Activated naive CD4-positive, alpha-beta T cell (primary cell): ENCODE results near the gene CABS1.

ENCODE experiments used
- DNase-seq, 4 experiments: peaks; one replicate each; lab custom pipeline; 2025; lab: John Stamatoyannopoulos, UW

Gene CABS1

DNA sequence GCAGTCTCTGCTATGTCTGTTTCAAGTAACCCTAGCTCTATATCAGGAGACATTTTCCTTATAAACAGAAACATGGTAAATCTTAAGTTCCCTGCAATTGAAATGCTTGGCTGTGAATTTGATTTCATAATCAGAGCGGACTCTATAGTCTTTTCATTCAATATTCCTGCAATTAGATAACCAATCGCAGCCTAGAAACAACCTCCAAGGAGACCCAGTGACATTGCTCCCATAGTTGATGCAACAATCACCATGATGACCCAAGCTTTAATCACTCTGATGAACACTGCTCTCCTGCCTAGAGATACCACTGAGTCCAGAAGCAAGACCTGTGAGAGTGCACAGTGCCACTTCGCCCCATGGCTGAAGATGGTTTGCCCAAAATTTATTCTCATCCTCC is at the start of gene CABS1:
Gene CABS1, plus strand, starts transcription at position 301 of the 400 bp plus-strand sequence. Its CDS starts 59 bp downstream, at position 360.
- no peak for DNase-seq

GRCh38 chr4:70288651-70289050 is 46.1 kb upstream of the CABS1 start:
- no peak for DNase-seq

GRCh38 chr4:70291341-70291740 is 43.4 kb upstream of the CABS1 start:
- no peak for DNase-seq

DNA sequence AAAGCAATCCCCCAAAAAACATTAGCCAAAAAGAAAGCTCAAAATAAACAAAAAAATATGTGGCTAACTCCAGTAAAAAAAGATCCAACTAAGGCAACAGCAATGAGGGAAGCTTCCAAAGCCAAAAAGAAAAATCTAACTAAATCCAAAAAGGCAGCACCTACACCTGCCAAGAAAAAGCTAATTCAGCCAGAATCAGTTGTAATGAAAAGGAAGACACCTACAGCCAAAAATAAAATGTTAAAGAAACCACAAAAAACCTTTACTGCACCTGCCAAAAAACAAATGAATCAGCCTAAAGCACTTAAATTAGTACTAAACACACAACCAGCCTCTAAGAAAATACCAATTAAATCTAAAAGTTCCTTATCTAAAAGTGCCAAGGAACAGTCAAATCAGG is 37.2 kb upstream of the CABS1 start:
- DNase-seq: no peak

- DNase-seq: no peak
Observed at GRCh38 chr4:70298051-70298450, 36.7 kb upstream of the CABS1 start.

- DNase-seq: no peak
Observed at GRCh38 chr4:70299643-70300042, 35.1 kb upstream of the CABS1 start.

DNA sequence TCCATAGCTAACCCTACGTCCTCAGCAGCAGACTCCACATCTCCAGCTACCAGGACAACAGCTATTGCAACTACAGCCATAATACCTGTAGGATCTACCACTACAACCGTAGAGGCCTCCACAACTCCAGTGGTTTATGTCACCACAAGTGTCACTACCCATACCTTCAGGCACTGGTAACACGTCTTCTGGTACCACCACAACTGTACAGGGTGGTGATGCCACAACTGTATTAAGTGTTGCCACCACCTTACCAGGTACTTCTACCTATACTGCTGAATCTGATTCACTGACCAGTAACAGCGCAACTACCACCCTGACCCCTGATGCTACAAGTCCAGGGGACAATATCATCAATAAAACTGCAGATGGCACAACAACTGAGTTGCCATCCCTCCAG is 34.6 kb upstream of the CABS1 start:
- no peak for DNase-seq

DNA sequence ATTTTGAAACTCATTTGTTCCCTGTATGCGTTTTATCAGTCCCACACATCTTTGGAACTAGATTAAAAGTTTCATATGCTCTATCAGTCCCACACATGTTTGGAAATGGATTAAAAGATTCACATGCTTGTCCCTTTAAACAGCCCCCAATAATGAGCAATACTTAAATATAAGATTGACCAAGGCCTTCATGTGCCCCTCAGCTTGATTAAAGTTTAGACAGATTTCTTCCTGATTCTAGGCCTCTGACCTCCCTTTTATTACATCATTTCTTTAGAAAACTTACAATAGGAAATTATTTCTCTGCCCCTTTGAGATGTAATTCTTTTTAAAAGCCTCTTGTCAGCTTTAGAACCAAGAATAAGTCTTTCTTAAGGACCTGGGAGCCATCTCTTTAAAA is 31.7 kb upstream of the CABS1 start:
- DNase-seq: no peak

- DNase-seq: no peak
Observed at GRCh38 chr4:70305601-70306000, 29.2 kb upstream of the CABS1 start.

GRCh38 chr4:70306076-70306475 is 28.7 kb upstream of the CABS1 start:
- no peak for DNase-seq

DNA sequence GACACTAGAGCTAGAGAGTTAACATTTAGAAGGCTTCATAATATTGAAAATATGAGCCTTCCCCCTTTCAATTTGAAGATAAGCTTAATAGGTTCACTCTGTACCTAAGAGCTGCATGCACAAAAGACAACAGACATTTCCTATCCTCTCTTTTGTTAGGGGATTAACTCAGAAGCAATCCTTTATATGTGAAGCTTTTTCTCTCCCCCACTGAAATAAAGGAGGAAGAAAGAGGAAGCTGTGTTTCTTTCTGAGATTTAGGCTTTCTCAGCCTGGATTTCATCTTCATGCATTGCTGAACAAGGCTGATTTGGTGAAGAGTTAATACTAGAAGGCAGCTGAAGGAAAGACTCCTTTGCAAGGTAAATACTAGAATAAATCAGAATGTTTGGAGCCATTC is 21.0 kb upstream of the CABS1 start:
- no peak for DNase-seq

- DNase-seq: no peak
Observed at GRCh38 chr4:70315928-70316327, 18.9 kb upstream of the CABS1 start.

GRCh38 chr4:70326052-70326451 is 8.7 kb upstream of the CABS1 start:
- DNase-seq: no peak

- no peak for DNase-seq
Observed at GRCh38 chr4:70336043-70336442, 1.3 kb downstream of the CABS1 start.

DNA sequence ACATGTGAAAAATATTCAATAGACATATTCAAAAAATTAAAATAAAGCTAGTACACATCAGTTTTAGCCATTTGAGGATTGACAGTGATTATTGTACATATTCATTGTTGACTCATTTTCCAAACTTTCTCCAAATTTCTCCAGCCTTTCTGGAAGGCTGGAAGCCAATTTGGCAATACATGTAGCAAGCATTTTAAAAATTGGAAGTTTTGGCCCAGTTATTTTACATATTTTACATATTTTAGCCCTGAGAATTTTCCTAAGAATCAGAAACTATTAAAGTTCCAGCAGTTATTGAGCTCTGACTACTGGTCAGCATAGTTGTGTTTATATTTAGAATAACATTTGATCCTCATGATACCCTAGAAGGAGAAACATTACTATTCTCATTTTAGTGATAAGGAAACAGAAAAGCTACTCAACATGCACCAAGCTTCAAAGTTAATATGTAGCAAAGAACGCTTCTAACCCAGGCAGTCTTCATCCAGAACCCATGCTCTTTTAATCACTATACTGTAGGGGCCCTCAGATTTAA is 3.2 kb downstream of the CABS1 start:
- DNase-seq: no peak

DNA sequence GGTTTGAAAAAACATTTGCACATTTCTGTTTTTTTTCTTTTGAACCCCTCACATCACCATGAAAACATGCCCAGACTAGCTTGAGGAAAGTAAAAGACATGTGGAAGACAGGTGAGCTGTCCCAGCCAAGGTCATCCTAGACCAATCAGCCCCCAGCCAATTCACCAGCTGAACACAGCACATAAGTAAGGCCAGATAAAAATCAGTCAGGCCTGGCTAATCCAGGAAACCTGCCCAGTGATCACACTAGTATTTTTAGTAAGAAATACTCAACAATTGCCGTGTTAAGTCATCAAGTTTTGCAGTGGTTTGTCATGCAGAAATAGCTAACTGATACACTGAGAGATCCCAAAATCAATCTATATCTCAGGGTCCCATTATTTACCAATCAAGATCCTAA is 21.4 kb downstream of the CABS1 start:
- no peak for DNase-seq

DNA sequence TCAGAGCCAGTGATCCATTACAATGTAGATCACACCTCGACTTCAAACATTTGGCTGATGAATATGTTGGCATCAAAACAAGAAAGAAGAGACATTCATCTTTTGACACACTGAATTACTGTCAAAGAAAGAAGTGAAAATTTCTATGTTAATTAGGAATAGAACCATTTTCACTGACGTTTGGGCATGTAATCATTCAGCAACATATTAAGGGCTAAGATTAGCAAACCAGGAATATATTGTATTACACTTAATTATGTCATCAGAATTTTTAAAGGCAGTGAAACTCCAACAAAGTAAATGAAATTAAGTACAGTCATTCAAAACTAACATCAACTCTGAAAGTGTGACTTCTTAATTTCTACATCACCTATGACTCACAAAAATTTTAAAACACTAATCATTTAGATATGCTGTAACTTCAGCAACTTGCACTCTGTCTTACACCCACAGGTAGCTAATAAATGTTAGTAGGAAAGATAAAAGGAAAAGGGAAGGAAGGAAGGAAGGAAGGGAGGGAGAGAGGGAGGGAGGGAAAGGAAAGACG is 24.4 kb downstream of the CABS1 start:
- no peak for DNase-seq

GRCh38 chr4:70360460-70360859 is 25.7 kb downstream of the CABS1 start, which contains the start of gene SMR3A:
Gene SMR3A, plus strand, starts transcription at chr4:70360760. Its CDS starts 1,356 bp downstream, at chr4:70362116.
- no peak for DNase-seq

- DNase-seq: no peak
Observed at GRCh38 chr4:70364002-70364401, 29.2 kb downstream of the CABS1 start.

DNA sequence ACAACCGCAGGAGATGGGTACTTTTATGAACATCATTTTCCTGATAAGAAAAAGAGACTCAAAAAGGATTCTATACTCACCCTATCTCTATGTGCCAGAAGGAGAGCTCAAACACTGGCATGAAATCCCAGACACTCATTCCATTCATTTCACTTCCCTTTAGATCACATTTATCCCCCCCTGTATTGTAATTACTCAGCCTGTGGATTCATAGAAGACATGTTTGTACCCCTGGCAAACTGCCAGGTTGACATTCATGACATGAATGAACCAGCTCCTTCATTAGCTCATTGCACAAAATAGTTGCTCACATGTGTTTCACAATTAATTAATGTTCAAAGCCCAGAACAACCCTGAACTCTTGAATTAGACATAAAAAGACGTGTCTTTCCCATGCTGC is 30.7 kb downstream of the CABS1 start:
- no peak for DNase-seq

DNA sequence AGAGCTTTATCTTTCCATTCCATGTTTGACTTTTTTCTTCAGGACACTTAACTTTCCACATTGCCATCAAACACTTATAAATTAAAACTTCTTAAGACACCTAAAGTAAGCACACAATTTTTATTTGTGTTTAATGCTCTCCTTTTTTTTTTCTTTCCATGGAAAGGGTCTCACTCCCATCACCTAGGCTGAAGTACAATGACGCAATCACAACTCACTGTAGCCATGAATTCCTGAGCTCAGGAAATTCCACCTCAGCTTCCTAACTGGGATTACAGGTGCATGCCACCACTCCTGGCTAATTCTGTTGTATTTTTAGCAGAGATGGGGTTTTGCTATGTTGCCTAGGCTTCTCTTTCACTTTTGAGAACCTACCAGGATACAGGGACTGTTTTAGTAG is 33.0 kb downstream of the CABS1 start:
- no peak for DNase-seq

DNA sequence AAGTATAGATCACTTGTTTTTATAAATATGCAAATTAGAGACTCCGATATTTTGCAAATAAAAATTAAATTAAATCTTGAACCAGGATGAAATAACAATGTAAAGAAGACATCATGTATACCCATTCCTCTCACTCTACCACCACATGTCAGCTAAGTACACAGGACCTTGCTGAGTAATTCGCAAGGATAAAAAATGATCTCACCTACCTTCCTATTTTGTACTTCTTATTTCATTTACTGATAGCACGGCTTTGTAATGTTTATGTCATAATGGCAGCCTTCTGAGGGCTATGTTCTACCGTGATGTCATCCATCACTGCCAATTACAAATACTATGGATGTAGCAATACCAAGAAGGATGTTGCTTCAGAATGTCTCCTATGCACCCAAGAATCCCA is 37.2 kb downstream of the CABS1 start:
- no peak for DNase-seq

DNA sequence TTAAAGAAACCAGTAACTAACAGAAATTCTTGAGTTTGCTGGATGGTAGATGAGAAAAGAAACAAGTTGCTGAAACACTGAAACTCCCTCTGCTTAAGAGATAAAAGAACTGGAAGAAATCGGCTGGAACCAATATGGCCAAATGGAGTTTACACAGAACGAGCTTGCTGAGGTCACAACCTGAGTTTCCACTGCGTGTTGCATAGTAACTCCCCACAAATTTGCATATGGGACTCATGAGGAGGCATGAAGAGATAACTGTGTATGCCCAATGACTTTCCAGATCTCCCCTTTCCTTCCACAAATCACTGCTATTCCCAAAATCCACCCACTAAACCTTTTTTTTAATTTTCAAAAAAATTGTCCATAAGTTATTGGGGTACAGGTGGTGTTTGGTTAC is 38.0 kb downstream of the CABS1 start:
- DNase-seq: no peak

GRCh38 chr4:70380578-70380977 is 45.8 kb downstream of the CABS1 start:
- no peak for DNase-seq
